ENCODE measurements around the gene EZR.
"Not testable (repeated sequence)": the region's sequence is repeated elsewhere in the genome, so short reads cannot be mapped to it uniquely, and the experiment has no call there.

The EZR gene

DNA sequence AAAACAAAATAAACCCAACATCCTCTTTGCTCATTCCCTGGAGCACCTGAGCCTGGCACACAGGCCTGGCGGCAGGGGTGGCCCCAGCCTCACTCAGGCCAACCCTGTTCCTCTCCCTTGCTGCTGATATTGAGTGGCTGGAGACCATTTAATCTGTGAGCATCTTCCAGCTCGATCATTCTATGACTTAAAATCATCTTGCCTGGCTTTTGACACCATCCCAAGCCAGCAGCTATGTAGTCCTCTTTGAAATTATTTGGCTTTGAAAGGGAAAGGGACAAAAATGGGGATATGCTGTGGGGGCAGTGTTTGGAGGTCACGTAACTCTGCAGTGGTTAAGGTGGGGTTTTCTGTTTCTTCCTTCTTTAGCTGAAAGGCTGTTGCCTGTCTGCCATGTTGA lies 22.8 kb downstream of the EZR start:
- DNase-seq: no peak

DNA sequence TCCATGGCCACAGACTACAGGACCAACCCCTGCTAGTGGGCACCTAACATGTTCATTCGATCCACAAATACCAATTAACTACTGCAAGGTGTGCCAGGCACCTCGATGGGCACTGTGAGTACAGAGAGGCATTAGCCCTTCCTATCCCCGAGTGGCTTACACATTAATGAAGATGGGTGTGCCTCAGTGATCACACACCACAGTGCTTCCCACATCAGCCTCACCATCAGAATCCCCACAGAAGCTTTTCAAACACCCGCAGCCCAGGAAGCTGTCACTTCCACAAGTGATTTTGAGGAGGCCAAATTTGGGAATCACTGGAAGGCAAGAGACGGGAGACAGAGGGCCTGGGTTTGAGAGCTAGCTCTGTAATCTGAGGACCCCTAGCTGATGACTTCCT lies 23.7 kb downstream of the EZR start:
- DNase-seq: no peak

DNA sequence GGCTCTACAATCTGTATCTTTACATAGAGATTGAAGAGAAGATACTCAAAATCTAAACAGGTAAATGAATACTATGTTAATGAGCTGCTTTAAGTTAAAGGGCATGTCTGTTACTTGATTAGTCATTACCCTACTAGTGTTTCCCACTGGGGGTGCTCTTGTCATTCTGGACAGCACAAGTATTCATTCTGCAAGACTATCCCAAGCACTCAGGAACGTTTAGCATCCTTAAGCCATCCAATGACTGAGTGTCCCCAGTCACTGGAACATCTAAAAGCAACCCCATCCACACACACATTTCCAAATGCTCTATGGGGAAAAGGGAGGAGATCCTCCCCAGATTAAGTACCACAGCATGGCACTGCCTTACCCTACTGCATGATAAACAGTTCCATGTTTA lies 25.7 kb downstream of the EZR start:
- DNase-seq: peak; percentile 52

DNA sequence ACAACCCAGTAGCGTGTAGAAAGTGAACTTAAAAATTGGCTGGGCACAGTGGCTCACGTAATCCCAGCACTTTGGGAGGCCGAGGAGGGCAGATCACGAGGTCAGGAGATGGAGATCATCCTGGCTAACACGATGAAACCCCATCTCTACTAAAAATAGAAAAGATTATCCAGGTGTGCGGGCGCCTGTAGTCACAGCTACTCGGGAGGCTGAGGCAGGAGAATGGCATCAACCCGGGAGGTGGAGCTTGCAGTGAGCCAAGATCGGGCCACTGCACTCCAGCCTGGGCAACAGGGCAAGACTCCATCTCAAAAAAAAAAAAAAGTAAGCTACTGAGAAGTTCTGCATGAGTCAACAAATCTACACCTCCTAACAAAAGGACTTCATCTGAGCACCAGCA lies 26.7 kb downstream of the EZR start:
- DNase-seq: not testable (repeated sequence)

DNA sequence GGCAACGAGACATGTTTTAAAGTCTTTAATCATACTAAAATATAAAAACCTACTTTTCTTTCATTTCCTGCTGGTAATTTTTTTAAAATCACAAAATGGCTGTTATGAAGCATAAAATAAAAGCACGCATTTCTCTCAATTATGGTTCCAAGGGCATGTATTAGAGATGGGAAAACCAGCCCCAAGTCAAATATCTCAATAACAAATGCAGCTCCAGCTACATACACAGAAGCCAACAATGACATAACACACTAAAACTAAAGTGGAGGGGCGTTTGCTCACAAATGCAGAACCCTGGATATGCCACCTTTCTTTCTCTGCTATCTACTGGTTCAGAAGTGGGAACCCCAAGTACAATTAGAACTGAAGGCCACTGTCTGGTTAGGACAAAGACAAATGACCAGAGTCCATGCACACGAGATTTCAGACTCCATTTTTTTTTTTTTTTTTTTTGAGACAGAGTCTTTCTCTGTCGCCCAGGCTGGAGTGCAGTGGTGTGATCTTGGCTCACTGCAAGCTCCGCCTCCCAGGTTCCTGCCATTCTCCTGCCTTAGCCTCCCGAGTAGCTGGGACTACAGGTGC lies 27.8 kb downstream of the EZR start:
- no peak for DNase-seq

DNA sequence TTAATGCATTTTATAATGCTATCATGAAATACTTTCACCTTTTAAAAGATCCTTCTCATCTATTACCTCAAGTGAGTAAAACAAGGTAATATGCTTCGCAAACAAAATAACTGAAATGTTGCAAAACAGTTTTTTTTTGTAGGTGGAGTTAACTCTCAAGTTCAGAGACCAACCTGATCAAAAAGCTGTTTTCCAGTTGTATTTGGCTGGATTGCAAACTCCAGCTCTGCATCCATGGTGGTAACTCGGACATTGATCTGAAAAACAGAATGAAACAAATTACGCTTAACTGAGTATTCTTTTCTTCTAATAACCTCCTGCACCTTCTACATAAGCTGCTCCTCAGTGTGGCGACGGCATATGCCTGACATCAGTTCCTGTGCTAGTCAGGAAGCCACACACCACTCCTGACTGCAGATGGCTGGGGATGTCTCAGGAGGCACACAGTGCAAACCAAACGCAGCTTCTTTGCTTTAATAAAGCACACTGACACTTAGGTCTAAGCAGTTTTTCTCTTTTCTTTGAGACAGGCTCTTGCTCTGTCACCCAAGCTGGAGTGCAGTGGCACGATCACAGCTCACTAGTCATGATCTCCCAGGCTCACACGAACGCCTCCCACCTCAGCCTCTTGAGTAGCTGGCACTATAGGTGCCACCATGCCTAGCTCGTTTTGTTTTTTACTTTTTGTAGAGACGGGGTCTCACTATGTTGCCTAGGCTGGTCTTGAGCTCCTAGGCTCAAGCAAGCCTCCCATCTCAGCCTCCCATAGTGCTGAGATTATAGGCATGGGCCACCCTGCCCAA lies 29.9 kb downstream of the EZR start:
- no peak for DNase-seq

DNA sequence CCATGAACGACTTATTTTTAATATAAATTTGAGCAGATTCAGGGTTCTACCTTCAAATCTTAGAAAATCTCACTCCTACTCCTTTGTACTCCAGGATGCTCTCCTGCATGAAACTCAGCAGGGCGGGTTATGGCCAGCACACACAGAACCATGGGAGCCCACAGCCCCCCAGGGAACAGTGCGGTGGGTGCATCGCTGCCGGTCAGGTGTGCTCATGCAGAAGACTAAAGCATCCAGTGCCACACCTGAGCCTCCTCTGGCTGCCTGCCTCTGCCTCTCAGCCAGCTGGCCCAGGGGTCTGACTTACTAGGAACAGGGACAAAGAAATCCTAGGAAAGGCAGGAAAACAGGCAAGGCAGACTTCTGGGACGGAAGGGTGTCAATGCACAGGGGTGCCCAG lies 31.8 kb downstream of the EZR start:
- DNase-seq: no peak

DNA sequence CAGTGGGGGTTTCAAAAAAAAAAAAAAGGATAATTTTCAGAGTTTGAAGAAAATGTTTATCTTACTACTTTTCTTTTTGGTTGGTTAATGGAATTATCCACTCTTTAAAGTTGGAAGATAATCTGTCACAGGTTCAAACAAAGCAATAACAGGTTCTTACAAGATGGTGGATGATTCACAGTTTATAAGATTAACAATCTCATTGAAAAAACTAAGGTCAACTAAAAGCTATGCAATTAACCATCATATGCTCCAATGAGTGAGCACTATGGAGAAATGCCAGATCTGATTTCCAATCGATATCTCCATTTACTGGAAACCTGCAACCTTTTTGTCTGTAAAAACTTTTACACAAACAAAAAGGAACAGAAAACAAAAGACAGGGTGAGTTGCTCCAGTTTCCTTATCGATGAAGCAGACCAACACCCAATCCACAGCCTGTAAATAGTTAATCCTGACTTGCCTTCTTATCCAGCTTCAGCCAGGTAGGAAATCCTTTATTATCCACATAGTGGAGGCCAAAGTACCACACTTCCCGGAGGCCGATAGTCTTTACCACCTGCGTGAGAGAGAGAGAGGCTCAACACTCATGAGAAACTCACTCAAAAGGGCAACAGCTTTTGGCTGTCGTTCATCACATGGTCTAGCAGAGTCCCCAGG lies 32.4 kb downstream of the EZR start:
- DNase-seq: no peak

DNA sequence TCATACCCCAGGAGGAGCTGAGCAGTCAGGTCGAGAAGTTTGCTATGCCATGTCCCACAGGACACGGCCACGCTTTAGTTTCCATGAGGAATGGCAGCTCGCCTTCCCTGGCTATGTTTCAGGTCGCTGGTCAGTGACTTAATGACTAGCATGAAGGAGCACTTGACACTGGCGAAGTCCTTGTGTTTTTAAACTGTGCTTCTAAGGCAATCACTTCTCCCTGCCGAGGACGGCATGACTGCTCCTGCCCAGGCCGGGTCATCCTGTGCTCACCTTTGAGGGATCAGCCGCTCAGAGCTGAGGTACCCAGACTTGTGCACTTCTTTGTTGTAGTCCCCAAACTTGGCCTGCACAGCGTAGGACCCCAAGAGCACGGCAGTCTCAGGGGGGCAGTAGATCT lies 34.1 kb downstream of the EZR start:
- no peak for DNase-seq

DNA sequence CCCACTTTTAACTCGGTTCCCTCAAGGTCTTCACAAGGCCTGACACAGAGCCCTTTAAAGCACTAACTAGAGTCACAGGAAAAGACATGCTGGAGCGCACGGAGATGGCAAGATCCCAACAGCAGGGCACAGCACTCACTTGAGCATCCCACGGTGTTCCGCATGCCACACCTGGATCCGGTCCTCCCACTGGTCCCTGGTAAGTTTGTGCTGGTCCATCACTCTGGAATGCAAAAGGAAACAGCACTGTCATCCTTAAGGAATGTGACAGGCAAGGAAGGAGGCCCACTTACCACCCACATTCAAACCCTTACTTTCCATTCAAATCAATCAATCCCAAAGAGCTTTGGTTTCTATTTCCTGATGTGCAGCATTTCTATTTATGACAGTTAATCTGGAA lies 34.7 kb downstream of the EZR start:
- peak; percentile 40 for DNase-seq

DNA sequence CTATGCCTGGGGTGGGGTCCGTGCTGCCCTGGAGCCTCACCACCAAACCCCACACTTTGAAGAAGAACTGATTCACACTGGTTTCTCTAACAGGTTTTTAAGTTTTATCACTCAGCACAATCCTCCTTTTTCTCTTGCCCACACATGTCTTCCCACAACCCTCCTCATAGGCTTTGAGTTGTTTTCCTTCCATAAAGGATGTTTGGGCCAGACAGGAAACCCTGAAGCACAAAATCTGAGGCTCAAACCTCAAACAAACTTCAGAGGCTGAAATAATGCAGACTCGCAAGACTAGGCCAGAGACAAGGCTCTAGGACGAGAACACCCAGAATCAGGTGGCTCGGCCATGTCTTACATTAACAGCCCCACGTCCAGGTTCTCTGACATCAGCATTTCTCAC lies 35.3 kb downstream of the EZR start:
- no peak for DNase-seq

DNA sequence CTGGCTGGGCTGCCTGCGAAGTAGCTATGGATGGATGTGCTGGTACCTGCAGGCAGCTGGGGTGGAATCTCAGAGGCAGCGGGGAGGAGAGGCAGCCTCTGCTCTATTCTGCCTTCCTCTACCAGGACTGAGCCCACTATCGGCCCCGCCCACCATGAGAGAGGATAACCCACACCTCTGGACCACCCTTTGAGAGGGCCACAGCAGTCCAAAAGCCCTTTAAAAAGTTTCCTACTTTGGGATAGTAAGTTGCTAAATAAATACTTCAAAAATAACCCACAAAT lies 36.1 kb downstream of the EZR start:
- no peak for DNase-seq

DNA sequence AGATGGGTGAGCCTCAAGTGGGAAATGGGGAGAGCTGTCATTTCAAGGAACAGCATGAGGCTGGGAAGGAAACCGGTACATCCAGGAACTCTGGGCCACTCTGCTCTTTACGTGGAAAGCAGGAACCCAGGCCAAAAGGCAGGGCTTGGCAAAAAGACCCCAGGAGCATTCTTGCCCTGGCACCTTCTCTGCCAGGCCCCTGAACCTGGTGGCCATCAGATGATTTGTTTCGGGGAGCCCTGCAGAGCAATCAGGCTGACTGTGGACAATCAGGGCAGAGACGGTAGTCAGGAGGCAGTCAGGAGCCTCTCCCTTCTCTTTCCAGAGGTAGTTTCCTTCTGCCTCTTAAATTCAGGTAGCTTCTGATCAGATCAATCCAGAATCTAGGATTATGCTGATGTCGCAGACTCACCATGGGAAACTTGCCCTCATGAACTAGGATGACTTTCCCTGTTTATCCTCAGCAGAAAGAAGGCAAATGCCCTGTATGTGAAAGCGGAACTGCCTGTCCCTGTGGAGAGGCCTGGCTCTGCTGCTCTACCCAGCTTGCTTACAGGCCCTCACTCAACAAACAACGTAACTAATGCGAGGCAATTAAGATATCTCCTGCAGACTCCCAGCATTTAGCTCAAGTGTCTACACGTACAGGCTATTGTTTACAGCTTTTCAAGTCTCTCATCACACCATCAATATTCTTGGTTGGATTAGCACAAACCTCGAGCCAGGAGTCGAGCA lies 36.6 kb downstream of the EZR start:
- DNase-seq: no peak

DNA sequence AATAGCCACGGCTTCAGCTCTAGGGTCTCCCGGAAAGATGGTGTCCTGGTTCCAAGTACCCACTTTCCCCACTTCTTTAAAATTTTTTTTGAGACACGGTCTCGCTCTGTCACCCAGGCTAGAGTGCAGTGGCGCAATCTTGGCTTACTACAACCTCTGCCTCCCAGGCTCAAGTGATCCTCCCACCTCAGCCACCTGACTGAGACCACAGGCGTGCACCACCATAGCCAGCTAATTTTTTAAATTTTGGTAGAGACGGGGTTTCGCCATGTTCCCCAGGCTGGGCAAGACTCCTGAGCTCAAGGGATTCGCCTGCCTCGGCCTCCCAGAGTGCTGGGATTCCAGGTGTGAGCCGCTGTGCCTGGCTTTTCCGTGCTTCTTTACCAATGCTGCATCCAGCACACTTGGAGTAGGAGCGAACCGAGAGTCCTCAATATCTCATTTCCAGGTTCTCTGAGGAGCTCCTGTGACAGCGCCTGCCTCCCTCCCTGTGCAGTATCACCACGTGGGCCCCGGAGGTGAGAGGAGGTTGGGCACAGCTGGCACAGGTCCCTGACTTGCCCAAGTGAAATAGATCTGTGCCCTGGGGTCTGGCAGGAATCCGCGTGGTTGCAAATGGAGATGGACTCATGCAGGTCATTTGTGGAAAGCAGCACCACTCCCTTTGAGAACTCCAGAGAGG lies 37.3 kb downstream of the EZR start:
- DNase-seq: no peak

DNA sequence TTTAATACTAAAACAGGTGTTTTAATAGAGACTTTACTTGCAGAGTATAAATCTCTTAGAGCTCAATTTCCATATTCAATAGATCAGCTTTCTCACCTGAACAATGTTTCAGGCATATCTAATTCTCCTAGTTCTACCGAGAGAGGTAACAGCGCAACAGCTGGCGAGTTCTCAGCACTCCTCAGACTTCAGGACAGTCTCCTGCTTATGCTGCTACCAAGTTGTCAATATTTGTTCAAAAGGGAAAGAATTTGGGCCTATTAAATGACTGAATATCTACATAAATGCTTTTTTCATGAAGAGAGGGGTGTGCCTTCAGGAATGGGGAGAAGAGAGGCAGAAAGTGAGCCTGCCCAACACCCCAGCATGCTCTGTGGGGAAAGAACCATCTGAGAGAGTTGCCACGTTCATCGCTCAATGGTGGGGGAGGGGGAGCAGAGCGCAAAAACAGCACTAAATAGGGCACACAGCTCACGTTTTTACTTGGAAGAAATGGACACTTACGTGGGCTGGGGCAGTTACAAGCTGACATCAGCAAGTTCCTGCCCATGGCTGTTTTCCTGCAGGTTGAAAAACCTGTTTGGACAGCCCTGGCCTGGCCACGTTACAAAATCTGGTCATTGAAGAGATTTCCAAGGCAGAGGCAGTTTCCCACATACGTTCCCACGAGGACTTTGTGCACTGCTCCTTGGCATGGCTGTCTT lies 38.0 kb downstream of the EZR start:
- no peak for DNase-seq

DNA sequence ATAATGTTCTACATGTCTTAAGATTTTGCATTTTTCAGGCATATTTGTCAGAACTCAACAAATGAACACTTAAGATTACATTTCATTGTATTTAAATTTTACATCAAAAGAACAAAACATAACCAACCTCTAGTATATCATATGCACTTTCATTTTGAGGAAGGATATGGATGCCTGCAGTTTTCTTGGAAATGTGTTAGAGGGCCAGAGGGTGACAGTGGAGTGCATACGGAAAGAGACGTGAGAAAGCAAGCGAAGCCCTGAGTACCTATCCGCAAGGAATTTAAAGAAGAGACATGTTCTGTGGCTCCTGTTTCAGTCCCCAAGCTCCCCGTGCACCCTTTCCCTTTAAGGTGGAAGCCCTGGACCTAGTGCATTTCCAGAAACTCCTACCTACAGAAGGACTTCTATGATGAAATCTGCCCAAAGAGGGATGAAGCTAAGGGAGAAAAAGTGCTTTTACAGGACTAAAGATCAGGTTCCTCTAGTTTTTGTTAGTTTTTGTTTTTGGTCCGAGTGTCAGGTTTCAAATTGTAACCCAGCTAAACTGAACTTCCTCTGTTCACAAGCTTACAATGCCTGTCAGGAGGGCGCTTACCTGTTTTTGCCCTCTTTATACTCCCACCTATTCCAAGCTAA lies 38.8 kb downstream of the EZR start:
- no peak for DNase-seq

DNA sequence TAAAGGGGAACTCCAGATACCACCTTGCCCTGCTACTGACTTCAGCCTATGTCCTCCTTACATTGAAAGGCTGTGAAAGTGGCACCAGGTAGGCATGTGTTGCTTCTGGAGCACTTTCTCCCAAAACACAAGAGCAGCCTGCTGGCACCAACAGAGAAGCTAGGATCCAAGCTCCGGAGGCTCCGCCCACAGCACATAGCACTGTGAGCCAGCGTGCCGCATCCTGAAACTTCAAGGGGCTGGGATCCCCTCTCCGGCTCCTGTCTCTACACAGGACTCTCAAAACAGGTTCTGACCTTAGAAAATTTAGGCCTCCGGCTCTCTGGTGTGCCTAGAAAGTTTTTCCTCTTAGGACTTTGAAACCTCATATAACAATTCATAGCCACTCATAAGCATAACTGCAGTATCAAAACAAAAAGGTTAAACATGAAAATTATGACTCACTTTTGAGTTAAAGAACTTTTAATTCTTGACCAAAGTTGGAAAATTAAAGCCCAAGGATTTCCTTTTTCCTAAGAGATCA lies 41.1 kb downstream of the EZR start:
- no peak for DNase-seq

DNA sequence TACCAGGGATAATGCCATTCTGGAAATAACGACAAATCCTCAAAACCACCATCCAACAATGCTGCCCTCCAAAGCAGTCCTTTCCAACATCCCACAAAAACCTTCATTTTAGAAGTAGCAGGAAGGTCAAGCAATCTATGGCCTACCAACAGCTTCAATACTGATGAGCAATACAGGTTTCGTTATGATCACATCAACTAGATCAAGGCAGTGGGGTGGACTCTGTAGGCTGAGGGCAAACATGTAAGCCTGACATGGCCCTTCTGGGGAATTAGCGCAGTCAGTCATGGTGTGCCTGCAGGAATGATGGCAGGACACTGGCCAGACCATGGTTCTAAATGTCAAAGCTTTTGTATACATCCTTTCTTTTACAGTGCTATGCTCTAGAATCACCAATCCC lies 41.7 kb downstream of the EZR start:
- DNase-seq: no peak

DNA sequence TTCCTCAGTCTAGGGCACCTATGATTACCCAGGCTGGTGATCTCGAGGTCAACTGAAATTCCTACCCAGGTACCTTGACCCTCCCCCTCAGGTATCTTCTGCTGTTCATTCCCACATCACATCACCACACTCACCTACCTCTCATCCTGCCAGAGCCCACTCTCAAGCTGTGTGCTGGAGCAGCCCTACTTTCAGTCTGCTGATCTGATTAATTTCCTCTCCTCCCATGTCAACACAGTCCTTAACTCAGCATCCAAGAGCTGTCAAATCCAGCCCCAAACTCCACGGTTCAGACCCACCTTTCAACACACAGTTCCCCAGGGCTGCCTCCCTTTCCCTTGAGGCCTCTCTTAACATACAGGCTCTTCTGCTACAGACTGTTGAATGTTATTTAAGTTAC lies 42.4 kb downstream of the EZR start:
- no peak for DNase-seq

DNA sequence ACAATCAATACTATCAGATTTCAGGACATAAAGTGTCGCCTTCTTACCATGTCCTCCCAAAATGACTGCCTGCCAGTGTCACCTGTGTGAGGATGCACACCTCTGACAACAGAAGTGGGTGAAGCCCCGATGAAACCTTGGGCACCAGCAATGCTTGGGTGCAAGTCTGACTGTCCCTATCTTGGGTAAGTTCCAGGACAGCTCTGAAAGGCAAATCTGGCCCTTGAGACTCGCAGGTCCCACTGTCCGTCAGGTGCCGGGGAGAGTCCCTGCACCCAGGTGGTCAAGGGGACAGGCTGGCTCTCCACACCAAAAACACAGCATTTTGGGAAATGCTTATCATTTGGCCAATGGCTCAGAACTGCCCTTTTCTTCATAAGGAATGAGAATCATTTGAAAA lies 43.3 kb downstream of the EZR start:
- no peak for DNase-seq

DNA sequence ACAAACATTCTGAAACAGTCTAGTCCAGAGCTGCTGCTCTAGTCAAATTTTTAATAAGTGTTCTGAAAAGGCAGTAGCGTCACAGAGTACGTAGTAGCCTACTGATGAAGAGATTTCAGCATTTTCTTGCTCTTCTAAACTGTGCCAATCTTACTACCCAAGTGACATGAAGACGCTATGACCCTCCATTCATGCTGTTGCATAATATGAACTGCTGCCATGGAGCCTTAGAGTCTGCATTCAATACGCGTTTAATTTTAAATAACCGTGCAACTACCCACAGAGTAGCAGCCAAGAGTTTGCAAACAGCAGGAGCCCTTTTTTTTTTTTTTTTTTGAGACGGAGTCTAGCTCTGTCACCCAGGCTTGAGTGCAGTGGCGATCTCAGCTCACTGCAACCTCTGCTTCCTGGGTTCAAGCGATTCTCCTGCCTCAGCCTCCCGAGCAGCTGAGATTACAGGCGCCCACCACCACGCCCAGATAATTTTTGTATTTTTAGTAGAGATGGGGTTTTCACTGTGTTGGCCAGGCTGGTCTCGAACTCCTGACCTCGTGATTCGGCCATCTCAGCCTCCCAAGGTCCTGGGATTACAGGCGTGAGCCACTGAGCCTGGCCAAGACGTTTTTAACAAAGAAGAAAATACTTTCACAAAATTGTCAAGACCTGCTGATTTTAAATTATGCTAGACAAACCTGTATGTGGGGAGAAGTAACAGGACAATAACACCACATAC lies 44.3 kb downstream of the EZR start:
- no peak for DNase-seq
